GM12892 (cell line): ENCODE data around the gene TECTA.

Experiments used
- POLR2A ChIP-seq: IDR thresholded peaks from 2 replicates; pipeline ENCODE4 v1.6.1; 2011; ENCODE audit warnings: low read depth, low read length, control low read depth
- POLR2AphosphoS5 ChIP-seq: IDR thresholded peaks from 2 replicates; pipeline ENCODE4 v1.6.1; 2011; ENCODE audit warnings: low read depth, low read length, control low read depth
- TAF1 ChIP-seq: IDR thresholded peaks from 2 replicates; pipeline ENCODE4 v1.6.1; 2011; ENCODE audit warnings: low read depth, mild to moderate bottlenecking, control low read depth, low read length, borderline replicate concordance

- TF ChIP-seq TAF1 (no peak), POLR2A (no peak), POLR2AphosphoS5 (no peak)
Measured at GRCh38 chr11:121099364-121099763, 1.7 kb upstream of the TECTA start.
